ENCODE measurements around the gene POC1A.

POC1A gene

DNA sequence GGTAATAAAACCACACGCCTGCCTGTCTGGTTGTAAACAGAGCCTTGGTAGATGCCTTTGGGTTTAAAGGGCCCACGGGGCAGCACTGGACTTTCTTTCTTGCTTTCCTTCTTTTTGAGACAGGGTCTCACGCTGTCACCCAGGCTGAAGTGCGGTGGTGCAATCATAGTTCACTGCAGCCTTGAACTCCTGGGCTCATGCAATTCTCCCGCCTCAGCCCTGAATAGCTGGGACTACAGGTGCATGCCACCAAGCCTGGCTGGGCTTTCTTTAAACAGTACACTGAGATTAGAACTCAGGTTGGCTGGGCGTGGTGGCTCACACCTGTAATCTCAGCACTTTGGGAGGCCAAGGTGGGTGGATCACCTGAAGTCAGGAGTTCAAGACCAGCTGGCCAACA lies 42.2 kb downstream of the POC1A start:
- Histone ChIP-seq H3K9me3 (ENCODE audit: control insufficient read depth, low read length) (no peaks in the 10 kb centered on the region), H3K4me1 (ENCODE audit: control insufficient read depth, insufficient read depth, low read length) (peaks cover 11% of the 10 kb centered on the region), H3K36me3 (ENCODE audit: control insufficient read depth, insufficient read depth, low read length, severe bottlenecking) (no peaks in the 10 kb centered on the region), H3K27me3 (replicated peaks; ENCODE audit: control insufficient read depth, insufficient read depth, low read length) (no peaks in the 10 kb centered on the region), H3K4me3 (ENCODE audit: low read length) (no peak overlapping the region), H3K9ac (ENCODE audit: low read length) (no peak overlapping the region)
- DNase-seq (ENCODE audit: low read depth), result no peak

DNA sequence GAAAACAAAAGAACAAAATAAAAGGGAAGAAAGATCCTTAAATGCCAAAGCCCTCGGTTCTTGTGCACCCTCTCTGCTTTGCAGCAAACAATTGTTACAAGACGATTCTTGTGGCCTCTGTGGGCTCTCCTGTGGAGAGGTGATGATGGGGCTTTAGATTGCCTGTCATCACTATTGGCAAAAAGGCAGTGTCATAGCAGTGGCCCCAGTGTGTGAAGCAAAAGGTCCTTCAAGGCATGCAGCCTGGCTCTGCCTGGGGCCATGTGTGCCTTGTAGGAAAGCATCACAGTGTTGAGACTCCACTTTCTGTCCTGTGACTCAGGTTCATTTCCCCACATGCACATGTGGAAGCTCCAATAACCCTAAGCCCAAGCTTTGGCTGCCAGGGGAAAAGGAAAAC lies 43.7 kb downstream of the POC1A start:
- DNase-seq (ENCODE audit: low read depth), result no peak
- no peaks in the 10 kb centered on the region for H3K27me3 ChIP-seq (replicated peaks; ENCODE audit: control insufficient read depth, insufficient read depth, low read length)
- H3K4me3 ChIP-seq (ENCODE audit: low read length), result no peak overlapping the region
- H3K4me1 ChIP-seq (ENCODE audit: control insufficient read depth, insufficient read depth, low read length), result peaks cover 11% of the 10 kb centered on the region
- no peak overlapping the region for H3K9ac ChIP-seq (ENCODE audit: low read length)
- H3K9me3 ChIP-seq (ENCODE audit: control insufficient read depth, low read length), result no peaks in the 10 kb centered on the region
- no peaks in the 10 kb centered on the region for H3K36me3 ChIP-seq (ENCODE audit: control insufficient read depth, insufficient read depth, low read length, severe bottlenecking)

- Histone ChIP-seq H3K9ac (ENCODE audit: low read length) (no peak overlapping the region), H3K36me3 (ENCODE audit: control insufficient read depth, insufficient read depth, low read length, severe bottlenecking) (no peaks in the 10 kb centered on the region), H3K4me3 (ENCODE audit: low read length) (no peak overlapping the region), H3K4me1 (ENCODE audit: control insufficient read depth, insufficient read depth, low read length) (peaks cover 11% of the 10 kb centered on the region), H3K27me3 (replicated peaks; ENCODE audit: control insufficient read depth, insufficient read depth, low read length) (no peaks in the 10 kb centered on the region), H3K9me3 (ENCODE audit: control insufficient read depth, low read length) (no peaks in the 10 kb centered on the region)
- DNase-seq (ENCODE audit: low read depth), result no peak
These were observed 44.5 kb downstream of the POC1A start for GRCh38 chr3:52109611-52110301.

DNA sequence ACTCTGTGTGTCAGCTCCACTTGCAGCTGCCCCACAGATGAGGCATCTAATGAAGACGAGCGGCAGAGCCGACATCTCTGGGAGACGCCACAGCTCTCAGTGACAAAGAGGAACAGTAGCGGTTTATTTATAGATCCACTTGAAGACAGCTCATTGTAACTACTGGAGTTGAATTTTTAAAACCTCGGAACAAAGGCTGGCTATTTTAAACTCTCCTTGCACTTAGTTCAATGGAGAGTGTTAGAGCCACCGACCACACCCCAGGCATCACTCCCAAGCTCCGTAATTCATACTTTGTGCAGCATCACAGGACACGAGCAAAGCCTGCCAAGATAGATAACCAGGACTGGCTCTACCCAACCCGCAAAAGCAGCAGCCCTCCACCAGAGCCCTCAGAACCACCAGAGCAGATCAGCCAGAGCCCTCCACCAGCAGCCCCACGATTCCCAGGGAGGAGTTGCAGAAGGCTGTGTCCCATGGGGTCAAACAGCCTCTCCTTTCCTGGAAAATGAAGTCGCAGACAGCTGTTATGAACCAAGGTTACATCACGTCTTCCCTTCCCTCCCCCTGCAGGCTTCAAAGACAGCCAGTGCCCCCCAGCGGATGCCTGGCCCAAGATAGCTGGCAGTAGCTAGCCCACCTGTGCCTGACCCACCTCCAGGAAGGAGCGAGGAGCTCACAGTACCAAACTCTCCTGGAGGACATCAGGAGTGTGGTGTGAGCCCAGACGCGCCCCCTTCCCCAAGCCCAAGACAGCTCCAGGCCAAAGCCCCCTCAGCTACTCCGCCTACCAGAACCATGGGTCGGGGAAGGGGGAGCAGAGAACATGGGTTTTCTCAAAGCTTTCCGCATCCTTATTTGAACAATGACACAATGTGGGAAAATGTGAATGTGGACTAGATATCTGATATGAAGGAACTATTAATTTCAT lies 45.7 kb downstream of the POC1A start:
- Histone ChIP-seq H3K4me1 (ENCODE audit: control insufficient read depth, insufficient read depth, low read length) (peaks cover 11% of the 10 kb centered on the region), H3K27me3 (replicated peaks; ENCODE audit: control insufficient read depth, insufficient read depth, low read length) (no peaks in the 10 kb centered on the region), H3K9me3 (ENCODE audit: control insufficient read depth, low read length) (no peaks in the 10 kb centered on the region), H3K36me3 (ENCODE audit: control insufficient read depth, insufficient read depth, low read length, severe bottlenecking) (no peaks in the 10 kb centered on the region), H3K9ac (ENCODE audit: low read length) (no peak overlapping the region), H3K4me3 (ENCODE audit: low read length) (no peak overlapping the region)
- no peak for DNase-seq (ENCODE audit: low read depth)

- H3K9ac ChIP-seq (ENCODE audit: low read length), result no peak overlapping the region
- H3K9me3 ChIP-seq (ENCODE audit: control insufficient read depth, low read length), result peaks cover 3% of the 10 kb centered on the region
- no peak for DNase-seq (ENCODE audit: low read depth)
- peaks cover 11% of the 10 kb centered on the region for H3K4me1 ChIP-seq (ENCODE audit: control insufficient read depth, insufficient read depth, low read length)
- no peaks in the 10 kb centered on the region for H3K27me3 ChIP-seq (replicated peaks; ENCODE audit: control insufficient read depth, insufficient read depth, low read length)
- H3K4me3 ChIP-seq (ENCODE audit: low read length), result no peak overlapping the region
- no peaks in the 10 kb centered on the region for H3K36me3 ChIP-seq (ENCODE audit: control insufficient read depth, insufficient read depth, low read length, severe bottlenecking)
These were observed 47.1 kb downstream of the POC1A start for GRCh38 chr3:52106951-52107611.

DNA sequence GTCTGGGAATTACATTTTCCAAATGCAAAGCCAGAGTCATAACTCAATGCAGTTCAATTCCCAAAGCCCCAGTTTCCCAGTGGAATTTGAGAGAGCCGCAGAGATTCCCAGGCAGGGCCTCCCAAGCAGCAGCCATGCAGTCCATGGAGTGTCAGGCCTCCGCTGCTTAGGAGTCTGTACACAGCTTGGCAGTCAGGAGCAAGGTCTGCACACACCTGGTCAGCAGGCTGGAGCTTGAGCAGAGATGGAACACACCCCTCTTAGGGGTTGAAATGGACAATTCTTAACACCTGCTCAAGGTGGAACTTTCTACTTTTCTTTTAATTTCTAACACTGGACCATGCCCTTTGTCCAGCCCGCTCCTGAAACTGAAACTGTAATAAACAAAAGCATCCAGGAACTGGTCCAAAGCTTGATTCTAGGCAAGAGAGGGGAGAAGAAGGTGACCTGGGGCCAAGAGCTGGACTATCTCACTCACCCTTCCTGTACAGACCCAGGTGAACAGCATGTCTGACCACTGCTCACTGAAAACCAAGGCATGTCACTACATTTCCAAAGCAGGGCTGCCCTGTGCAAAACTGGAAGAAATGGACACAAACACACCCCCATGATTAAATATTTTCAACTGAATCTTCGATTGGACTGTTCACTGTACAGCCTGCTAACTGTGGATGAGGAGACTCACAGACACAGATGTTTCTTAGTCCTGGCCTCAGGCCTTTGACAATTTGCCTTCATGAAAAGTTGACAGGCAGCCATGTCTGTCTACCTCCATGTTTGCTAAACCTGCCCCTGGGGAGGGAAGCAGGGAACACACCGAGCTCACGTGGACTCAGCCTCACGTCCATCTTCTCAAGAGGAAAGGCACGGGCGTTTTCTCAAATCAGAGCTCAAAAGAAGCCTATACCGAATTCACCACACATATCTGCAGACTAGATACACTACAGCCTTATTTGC lies 49.3 kb downstream of the POC1A start:
- no peak overlapping the region for H3K9ac ChIP-seq (ENCODE audit: low read length)
- no peak for DNase-seq (ENCODE audit: low read depth)
- H3K4me1 ChIP-seq (ENCODE audit: control insufficient read depth, insufficient read depth, low read length), result peaks cover 11% of the 10 kb centered on the region
- no peak overlapping the region for H3K4me3 ChIP-seq (ENCODE audit: low read length)
- peaks cover 18% of the 10 kb centered on the region for H3K9me3 ChIP-seq (ENCODE audit: control insufficient read depth, low read length)
- no peaks in the 10 kb centered on the region for H3K27me3 ChIP-seq (replicated peaks; ENCODE audit: control insufficient read depth, insufficient read depth, low read length)
- no peaks in the 10 kb centered on the region for H3K36me3 ChIP-seq (ENCODE audit: control insufficient read depth, insufficient read depth, low read length, severe bottlenecking)

GRCh38 chr3:52102934-52103333 lies 51.3 kb downstream of the POC1A start:
- no peak for DNase-seq (ENCODE audit: low read depth)
- H3K9me3 ChIP-seq (ENCODE audit: control insufficient read depth, low read length), result peaks cover 18% of the 10 kb centered on the region
- H3K9ac ChIP-seq (ENCODE audit: low read length), result no peak overlapping the region
- H3K4me1 ChIP-seq (ENCODE audit: control insufficient read depth, insufficient read depth, low read length), result peaks cover under 1% of the 10 kb centered on the region
- no peak overlapping the region for H3K4me3 ChIP-seq (ENCODE audit: low read length)
- H3K36me3 ChIP-seq (ENCODE audit: control insufficient read depth, insufficient read depth, low read length, severe bottlenecking), result no peaks in the 10 kb centered on the region
- H3K27me3 ChIP-seq (replicated peaks; ENCODE audit: control insufficient read depth, insufficient read depth, low read length), result no peaks in the 10 kb centered on the region

GRCh38 chr3:52099001-52099401 lies 55.2 kb downstream of the POC1A start:
- H3K4me1 ChIP-seq (ENCODE audit: control insufficient read depth, insufficient read depth, low read length), result no peaks in the 10 kb centered on the region
- H3K9ac ChIP-seq (ENCODE audit: low read length), result no peak overlapping the region
- H3K36me3 ChIP-seq (ENCODE audit: control insufficient read depth, insufficient read depth, low read length, severe bottlenecking), result no peaks in the 10 kb centered on the region
- H3K27me3 ChIP-seq (replicated peaks; ENCODE audit: control insufficient read depth, insufficient read depth, low read length), result no peaks in the 10 kb centered on the region
- no peak overlapping the region for H3K4me3 ChIP-seq (ENCODE audit: low read length)
- H3K9me3 ChIP-seq (ENCODE audit: control insufficient read depth, low read length), result peaks cover 18% of the 10 kb centered on the region
- no peak for DNase-seq (ENCODE audit: low read depth)

- Histone ChIP-seq H3K36me3 (ENCODE audit: control insufficient read depth, insufficient read depth, low read length, severe bottlenecking) (no peaks in the 10 kb centered on the region), H3K4me1 (ENCODE audit: control insufficient read depth, insufficient read depth, low read length) (no peaks in the 10 kb centered on the region), H3K27me3 (replicated peaks; ENCODE audit: control insufficient read depth, insufficient read depth, low read length) (no peaks in the 10 kb centered on the region), H3K4me3 (ENCODE audit: low read length) (no peak overlapping the region), H3K9ac (ENCODE audit: low read length) (no peak overlapping the region), H3K9me3 (ENCODE audit: control insufficient read depth, low read length) (peaks cover 18% of the 10 kb centered on the region)
- DNase-seq (ENCODE audit: low read depth), result no peak
These were observed 56.2 kb downstream of the POC1A start for GRCh38 chr3:52097851-52098507.

DNA sequence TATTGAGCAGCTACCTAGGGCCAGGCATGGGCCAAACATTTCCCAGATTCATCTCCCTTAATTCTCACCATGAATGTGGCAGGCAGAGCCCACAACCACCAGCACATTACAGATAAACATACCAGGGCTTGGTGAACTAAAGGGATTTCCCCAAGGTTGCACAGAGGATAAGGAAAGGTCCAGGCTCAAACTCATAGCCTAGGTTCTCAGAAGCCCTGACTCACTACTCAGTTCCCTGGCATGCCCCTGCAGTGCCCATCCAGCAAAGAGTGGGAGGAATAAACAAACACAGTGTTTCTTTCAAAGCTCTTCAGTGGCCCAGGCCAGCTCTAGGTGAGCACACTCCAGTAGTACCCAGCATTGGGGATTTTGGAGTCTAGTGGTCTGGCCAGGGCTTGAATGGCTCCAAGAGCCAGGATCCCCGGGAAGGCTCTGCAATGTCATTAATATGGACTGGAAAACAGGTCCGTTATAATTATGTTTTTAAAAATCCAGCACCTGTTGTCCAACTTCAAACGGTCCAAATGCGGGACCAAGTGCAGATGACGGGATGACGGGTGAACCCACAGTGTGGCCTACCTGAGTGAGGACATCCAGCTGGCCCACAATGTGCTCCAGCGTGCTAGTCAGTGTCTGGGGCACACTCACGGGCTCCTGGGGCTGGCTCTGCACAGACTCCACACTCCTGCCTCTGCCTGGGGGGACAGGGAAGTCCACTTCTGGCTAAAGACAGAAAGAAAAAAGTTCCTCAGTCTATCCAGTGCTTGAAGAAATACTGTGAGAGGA lies 58.0 kb downstream of the POC1A start:
- Histone ChIP-seq H3K9ac (ENCODE audit: low read length) (no peak overlapping the region), H3K36me3 (ENCODE audit: control insufficient read depth, insufficient read depth, low read length, severe bottlenecking) (no peaks in the 10 kb centered on the region), H3K9me3 (ENCODE audit: control insufficient read depth, low read length) (peaks cover 5% of the 10 kb centered on the region), H3K4me3 (ENCODE audit: low read length) (no peak overlapping the region), H3K4me1 (ENCODE audit: control insufficient read depth, insufficient read depth, low read length) (peaks cover 9% of the 10 kb centered on the region), H3K27me3 (replicated peaks; ENCODE audit: control insufficient read depth, insufficient read depth, low read length) (no peaks in the 10 kb centered on the region)
- no peak for DNase-seq (ENCODE audit: low read depth)
